GM21381 (cell line): ENCODE results near the gene GPR107.
"Not testable (repeated sequence)": the region's sequence is repeated elsewhere in the genome, so short reads cannot be mapped to it uniquely, and the experiment has no call there.

Experiments
- ATAC-seq: cut with Tn5 transposase; IDR thresholded peaks from one replicate; pipeline ENCODE4 v1.9.1; 2021; ENCODE audit warnings: mild to moderate bottlenecking, moderate library complexity; ENCODE audit not compliant: unreplicated experiment

The GPR107 gene

DNA sequence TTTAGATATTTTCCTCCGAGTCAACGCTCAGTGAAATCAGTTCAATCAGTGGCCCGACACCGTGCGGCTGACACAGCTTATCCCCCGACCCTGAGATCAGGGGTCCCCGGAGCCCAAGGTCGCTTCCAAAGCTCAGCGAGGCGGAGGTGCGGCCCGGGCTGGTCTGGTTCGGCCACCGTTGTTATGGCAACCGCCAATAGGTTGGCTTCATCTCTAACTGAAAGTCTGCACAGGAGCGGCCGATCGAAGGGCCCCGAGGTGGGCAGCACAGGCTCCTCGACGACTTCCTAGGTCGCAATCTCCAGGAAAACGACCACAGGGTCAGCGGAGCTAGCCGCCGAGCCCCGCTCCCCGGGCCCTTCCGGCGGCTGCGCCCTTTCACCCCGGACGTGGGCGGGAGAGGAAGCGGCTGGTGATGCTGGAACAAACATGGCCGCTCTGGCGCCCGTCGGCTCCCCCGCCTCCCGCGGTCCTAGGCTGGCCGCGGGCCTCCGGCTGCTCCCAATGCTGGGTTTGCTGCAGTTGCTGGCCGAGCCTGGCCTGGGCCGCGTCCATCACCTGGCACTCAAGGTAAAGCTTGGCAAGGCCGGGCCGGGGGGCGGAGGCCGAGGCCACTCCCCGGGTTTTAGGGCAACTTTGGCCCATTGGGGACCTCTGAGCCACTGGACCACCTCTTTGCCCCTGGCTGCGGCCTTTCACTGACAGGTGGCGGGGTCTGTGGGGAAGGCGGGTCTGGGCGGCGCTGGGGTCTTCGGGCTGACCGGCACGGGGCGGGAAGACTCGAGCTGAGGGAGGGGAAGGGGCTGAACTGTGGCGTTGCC lies at the start of gene GPR107:
TSS of gene GPR107 (plus strand) at position 403 of the 821 bp plus-strand sequence. CDS start at position 430, 27 bp downstream.
- peak; percentile 87 for ATAC-seq

DNA sequence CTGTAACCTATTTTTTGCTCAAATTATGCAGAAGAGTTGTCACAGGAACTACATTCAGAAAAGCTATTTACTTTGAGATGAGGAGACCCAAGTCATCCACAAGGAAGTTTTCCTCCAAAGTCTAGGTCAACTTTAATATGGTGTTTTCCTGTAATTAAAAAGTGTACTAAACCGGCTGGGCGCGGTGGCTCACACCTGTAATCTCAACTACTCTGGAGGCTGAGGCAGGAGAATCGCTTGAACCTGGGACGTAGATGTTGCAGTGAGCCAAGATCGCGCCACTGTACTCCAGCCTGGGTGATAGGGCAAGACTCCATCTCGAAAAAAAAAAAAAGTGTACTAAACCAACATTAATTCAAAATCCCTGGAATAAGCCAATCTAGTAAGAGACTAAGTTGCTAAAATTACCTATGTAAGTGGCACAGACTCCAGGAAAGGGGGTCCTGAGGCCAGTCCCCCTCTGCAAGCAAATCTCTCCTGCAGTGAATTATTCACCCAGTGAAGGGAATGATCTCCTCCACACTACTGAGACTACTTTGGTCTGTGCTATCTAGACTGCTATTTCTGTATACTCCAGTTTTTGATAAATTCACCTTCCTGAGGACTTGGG lies 49.7 kb upstream of the GPR107 start:
- no peak for ATAC-seq

DNA sequence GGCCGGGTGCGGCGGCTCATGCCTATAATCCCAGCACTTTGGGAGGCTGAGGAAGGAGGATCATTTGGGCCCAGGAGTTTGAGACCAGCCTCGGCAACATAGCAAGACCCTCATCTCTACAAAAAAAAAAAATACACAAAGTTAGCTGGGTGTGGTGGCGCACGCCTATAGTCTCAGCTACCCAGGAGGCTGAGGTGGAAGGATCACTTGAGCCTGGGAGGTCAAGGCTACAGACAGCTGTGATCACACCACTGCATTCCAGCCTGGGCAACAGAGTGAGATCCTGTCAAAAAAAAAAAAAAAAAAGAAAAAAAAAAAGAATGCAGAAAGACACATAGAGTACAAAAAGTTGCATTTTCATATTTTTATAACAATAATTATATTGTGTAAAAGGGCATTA lies 46.8 kb upstream of the GPR107 start:
- not testable (repeated sequence) for ATAC-seq

DNA sequence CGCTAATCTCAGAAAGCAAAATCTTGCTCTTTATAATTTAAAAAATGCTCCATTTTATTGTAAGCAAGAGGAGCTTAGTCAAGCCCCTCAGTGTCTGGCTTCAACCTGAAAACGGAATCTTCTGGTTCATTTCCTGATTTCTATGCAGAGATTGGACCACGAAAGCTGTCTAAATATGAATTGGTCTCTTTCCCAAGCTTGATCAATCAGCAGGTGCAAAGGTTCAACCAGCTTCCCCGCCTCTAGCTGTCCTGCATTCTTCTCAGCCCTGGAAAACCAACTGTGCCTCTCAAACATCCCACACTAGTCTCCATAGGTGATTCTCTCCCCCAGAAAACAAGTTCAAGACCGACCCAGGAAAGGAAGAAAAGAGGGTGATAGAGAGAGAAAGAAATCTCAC lies 45.2 kb upstream of the GPR107 start:
- no peak for ATAC-seq

DNA sequence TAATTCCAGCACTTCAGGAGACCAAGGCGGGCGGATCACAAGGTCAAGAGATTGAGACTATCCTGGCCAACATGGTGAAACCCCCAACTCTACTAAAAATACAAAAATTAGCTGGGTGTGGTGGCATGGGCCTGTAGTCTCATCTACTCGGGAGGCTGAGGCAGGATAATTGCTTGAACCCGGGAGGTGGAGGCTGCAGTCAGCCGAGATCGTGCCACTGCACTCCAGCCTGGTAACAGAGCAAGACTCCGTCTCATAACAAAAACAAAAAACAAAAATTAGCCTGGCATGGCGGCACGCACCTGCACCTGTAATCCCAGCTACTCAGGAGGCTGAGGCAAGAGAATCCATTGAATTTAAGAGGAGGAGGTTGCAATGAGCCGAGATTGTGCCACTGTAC lies 44.2 kb upstream of the GPR107 start:
- ATAC-seq, result not testable (repeated sequence)

DNA sequence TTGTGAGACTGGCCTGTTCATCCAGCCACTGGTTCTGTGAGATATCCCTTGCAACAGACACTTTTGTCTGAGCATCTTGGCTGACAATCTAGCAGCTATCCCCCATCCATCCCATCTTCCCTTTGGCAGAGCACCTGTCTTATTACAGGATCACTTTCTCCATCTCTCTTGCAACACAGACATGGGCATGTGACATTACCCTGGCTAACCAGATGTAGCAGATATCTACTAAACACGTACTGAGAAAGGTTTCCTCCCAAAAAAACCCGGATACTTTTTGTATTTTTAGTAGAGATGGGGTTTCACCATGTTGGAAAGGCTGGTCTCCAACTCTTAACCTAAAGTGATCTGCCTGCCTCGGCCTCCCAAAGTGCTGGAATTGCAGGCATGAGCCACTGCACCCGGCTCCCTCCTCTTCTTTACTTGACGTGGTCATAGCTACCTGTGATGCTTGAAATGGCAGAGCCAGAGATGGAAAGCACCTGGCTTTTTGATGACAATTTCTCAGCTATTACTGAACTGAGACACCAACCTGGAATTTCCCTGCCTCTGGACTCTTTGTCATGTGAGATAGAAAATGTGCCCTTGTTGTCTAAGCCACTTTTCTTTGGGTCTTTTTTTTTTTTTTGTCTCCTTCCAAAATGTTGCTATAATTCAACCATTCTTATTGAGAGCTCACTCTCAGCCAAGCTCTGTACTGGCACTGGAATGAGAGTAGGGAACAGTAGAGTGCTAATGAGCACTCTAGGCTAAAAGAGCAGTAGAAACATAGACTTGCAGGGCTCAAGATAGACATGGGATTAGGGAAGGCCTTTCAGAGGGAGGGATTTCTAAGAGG lies 43.3 kb upstream of the GPR107 start:
- no peak for ATAC-seq

DNA sequence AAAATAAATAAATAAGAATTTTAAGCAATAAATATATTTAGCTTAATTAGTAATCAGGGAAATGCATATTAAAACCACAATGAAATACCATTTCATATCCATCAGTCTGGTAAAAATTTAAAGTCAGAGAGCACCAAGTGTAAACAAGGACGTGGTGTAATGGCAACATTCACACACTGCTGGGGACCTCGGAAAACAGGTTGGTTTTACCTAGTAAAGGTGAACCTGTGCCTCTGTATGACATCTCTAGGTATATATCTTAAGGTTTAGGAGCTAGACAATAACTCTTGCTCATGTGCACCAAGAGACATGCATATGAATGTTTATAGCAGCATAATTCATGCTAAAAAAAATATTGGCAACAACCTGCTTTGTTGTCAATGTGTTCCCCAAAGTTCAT lies 40.4 kb upstream of the GPR107 start:
- no peak for ATAC-seq

DNA sequence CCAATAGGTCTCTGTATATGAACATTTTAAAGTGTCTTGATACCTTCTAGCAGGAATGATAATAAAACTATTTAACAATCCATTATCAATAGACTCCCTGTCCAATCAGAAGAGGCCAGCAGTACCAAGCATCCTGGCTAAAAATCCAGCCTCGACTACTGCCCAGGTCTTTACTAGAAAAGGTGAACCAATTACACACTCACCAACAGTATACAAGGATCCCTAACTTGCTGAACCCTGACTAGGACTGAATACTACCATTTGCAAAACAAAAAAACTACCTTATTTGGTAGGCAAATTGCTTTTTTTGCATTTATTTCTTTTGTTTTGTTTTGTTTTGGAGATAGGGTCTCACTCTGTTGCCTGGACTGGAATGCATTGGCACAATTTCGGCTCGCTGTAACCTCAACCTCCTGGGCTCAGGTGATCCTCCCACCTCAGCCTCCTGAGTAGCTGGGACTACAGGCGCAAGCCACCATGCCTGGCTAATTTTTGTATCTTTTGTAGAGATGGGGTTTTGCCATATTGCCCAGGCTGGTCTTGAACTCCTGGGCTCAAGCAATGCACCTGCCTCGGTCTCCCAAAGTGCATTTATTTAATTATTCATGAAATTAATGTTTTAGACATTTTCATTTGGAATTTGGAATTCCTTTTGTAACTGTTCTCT lies 38.2 kb upstream of the GPR107 start:
- ATAC-seq, result no peak

DNA sequence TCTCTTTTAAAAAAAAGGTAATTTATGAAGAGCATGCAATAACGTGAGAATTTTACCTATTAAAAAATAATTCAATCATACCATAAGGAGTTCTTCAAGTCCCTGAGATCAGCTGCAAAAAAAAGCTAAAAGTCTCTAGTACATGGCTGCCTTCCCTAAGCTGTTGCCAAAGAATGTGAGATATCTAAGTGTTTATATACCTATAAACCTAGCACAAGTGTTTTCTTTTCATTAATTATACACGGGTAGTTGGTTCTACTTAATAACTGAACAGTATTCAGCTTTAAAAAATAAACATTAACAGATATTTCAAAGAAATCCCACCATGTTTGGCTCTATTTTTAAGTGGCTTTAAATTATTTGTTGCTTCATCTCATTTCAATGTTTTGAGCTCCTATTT lies 36.6 kb upstream of the GPR107 start:
- no peak for ATAC-seq

DNA sequence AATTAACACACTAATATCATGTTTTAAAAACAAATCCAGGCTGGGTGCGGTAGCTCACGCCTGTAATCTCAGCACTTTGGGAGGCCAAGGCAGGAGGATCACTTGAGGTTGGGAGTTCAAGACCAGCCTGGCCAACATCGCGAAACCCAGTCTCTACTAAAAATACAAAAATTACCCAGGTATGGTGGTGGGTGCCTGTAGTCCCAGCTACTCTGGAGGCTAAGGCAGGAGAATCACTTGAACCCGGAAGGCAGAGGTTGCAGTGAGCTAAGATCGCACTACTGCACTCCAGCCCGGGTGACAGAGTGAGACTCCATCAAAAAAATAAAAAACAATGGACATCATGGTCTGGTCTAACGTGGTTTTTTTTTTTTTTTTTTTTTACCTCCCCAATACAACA lies 36.2 kb upstream of the GPR107 start:
- not testable (repeated sequence) for ATAC-seq

DNA sequence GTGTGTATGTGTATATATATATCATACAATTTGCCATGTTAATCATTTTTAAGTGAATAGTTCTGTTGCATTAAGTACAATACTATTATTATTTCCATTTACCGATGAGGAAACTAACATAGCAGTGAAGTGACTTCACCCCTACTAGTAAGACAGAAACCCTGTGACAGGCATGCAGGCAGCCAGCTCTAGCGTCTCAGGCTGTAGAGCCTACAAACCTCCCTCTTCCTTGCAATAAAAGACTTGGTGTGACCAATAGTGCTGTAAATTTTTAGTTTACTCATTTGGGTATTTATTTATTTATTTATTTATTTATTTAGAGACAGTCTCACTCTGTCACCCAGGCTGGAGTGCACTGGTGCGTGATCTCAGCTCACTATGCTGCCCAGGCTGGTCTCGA lies 35.4 kb upstream of the GPR107 start:
- ATAC-seq, result no peak

DNA sequence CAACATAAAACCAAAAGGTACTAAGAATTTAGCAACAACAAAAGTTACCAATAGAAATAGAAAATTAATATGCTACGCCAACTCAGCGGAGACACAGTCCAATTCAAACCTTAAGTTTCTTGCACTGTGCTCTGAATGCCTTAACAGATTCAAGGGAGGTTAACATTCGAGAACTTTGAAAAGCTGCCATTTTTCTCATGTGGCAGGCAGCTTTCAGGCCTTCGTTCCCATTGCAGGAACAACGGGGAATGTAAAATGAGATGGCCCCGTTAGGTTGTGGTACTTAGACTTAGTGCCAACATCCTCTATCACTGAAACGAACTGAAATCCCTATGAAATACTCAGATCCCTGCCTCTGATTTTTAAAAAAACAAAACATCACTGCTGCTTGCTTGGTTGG lies 33.1 kb upstream of the GPR107 start:
- ATAC-seq, result no peak

DNA sequence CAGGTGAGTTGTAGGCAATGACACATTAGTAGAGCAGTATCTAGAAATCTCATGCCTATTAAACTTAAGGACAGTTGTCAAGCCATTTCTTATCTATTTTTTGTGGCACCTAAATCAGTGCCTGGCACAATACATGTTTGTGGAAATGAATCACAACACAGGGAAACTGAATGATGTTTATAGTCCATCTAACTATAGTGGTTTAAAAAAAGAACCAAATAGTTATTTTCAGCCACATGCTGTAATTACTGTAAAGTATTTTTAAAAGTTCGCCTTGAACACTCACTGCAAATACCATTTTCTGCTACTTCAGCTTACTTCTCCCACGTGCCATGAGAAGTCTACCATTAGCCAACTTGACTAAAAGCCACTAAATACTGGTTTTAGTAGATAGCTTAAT lies 32.6 kb upstream of the GPR107 start:
- no peak for ATAC-seq

DNA sequence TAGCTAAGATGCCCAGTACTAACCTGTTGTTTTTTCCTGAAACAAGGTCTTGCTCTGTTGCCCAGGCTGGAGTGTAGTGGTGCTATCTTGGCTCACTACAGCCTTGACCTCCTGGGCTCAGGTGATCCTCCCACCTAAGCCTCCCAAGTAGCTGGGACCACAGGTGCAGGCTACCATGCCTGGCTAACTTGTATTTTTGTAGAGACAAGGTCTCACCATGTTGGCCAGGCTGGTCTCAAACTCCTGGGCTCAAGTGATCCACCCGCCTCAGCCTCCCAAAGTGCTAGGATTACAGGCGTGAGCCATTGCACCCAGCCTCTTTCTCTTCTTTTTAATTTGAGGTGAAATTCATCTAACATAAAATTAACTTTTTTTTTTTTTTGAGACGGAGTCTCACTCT lies 31.9 kb upstream of the GPR107 start:
- not testable (repeated sequence) for ATAC-seq

DNA sequence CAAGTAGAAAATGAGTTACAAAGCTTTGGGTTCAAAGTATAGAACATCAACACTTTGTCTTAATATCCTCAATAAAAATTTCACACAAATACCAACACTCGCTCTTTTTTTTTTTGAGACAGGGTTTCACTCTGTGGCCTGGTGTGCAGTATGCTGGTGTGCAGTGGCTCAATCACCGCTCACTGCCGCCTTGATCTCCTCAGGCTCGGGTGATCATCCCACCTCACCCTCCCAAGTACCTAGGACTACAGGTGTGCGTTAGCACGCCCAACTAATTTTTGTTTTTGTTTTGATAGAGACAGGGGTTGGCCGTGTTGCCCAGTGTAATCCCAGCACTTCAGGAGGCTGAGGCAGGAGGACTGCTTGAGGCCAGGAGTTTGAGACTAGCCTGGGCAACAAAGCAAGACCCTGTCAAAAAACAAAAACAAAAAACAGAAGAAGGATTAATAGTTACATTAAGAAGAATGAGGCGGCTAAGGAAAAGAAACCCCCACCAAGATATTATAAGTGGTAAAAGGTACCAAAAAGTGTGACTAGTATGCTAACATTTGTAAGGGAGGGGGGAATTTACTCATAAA lies 31.1 kb upstream of the GPR107 start:
- no peak for ATAC-seq

DNA sequence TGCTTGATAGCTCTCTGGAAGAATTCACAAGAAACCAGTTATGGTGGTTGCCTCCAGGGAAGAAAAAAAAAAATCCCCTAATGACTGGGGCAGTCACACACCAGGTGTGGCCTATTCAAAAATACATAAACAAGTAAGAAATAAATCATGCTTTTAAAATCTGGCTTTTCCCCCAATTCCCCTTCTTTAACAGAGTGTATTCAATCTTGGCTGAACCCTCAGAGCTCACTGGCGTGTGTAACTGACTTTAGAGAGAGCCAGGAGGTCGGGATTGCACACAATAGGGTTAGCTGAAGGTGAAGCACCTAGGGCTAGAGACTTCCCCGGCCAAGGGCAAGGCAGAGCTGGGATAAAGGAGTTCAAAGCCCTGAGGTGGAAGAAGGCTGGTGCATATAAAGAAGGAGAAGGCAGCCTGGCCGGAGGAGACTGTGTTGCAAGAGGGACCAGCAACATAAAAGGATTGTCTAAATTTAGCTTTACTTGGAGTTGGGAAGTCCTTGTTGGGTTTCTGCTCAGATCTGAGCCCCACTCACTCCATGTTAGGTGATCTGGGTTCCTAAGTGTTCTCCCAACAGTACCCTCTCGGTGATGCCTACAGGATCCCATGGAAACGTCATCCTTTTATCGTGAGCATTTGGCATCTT lies 30.4 kb upstream of the GPR107 start:
- peak; percentile 32 for ATAC-seq

DNA sequence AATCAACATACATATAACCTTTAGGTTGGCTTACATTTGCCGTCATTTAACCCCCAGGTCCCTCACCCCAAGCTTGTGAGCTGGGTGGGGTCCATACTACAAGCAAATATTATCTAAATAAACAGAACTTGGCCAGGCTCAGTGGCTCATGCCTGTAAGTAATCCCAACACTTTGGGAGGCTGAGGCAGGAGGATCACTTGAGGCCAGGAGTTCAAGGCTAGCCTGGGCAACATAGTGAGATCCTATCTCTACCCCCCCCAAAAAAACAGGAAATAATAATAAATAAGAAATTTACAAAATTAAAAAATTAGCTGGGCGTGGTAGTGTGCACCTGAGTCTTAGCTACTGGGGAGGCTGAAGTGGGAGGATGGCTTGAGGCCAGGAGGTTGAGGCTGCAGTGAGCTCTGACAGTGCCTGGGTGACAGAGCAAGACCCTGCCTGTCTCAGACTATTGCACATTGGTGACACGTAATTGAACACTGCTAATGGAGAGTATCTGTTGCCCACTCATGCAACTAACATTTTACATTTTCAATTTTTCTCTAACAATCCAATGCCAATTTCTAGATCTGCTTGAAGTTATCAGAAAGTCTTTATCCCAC lies 29.6 kb upstream of the GPR107 start:
- ATAC-seq, result no peak

DNA sequence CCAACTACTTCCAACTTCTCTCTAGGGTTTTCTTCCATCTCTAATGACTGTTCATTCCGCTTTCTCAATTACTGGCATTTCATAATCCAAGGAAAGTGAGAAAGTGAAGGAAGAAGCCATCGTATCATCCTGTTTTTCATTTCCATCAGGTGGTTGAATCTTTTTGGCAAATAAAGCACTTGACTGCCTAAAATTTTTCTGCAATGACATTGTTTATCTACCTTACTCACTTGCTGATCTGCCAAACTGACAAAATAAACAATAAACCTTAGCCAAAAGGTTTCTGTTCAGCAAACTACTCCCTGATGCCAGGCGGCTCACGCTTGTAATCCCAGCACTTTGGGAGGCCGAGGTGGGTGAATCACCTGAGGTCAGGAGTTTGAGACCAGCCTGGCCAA lies 29.1 kb upstream of the GPR107 start:
- no peak for ATAC-seq

DNA sequence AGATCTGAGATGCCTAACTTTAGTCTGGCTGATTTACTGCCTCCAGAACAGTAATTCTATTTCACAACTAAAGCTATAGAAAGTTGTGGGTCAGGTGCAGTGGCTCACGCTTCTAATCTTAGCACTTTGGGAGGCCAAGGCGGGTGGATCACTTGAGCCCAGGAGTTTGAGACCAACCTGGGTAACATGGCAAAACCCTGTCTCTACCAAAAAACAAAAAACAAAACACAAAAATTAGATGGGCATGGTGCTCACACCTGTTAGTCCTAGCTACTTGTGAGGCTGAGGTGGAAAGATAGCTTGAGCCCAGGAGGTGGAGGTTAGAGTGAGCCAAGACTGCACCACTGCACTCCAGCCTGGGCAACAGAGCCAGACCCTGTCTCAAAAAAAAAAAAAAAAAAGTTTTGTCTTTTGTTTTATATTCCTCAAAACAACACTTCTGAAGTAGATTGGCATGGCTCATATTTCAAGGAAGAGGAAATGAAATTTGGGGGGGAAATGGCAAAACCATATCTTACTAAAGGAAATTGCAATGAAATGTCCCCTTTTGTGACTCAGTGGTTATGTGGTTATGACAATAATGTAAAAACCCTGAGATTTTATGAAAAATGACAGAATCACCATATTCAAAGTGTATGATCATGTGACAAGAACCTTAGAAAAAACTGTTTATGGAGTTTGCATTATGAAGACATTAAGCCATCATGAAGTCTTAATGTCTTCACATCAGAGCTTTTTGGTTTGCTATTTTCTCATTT lies 26.9 kb upstream of the GPR107 start:
- no peak for ATAC-seq
